Esophagus squamous epithelium (tissue), 5 donors: ENCODE results near the gene CLDN2. TPM values are rescaled to one million over a fixed set of nuclear protein-coding genes. Genes with fewer than 3 reads are reported as not detected.
"Not testable (repeated sequence)": the region's sequence is repeated elsewhere in the genome, so short reads cannot be mapped to it uniquely, and the experiment has no call there.

Experiments used
- DNase-seq: peaks from one replicate; lab custom pipeline; 2025; lab: John Stamatoyannopoulos, UW
- H3K27ac ChIP-seq, 4 donors: fragments of 200-600 bp; sonication (generic); one replicate each; pipeline ENCODE4 v1.5.1; 2016 to 2019; ENCODE audit warnings: mild to moderate bottlenecking in 1 of 4
- H3K27me3 ChIP-seq, 4 donors: fragments of 200-600 bp; sonication (generic); 1 replicate in 3 of 4; 2 replicates in 1 of 4; pipeline versions ENCODE4 v1.5.1 to v1.6.0; 2017 to 2021; ENCODE audit warnings: antibody characterized with exemption in 1 of 4
- H3K36me3 ChIP-seq, 3 donors: fragments of 200-600 bp; sonication (generic); one replicate each; pipeline ENCODE4 v1.5.1; 2016 to 2019
- H3K4me1 ChIP-seq, 3 donors: fragments of 200-600 bp; sonication (generic); one replicate each; pipeline ENCODE4 v1.5.1; 2017 to 2019
- H3K4me3 ChIP-seq, 4 donors: fragments of 200-600 bp; sonication (generic); 1 replicate in 3 of 4; 2 replicates in 1 of 4; pipeline ENCODE4 v1.5.1; 2016 to 2019; ENCODE audit warnings: mild to moderate bottlenecking in 2 of 4, moderate library complexity in 1 of 4
- H3K9me3 ChIP-seq, 3 donors: fragments of 200-600 bp; sonication (generic); one replicate each; pipeline ENCODE4 v1.5.1; 2016 to 2019
- CTCF ChIP-seq, 6 experiments: fragments of 450-650 bp in 4 of 6; fragments of 200-600 bp in 2 of 6; sonication (generic) in 2 of 6; IDR thresholded peaks; one replicate each; pipeline ENCODE4 v1.5.1; 2016 to 2019; ENCODE audit warnings: antibody characterized with exemption in 6 of 6, mild to moderate bottlenecking in 4 of 6, moderate library complexity in 4 of 6
- POLR2A ChIP-seq, 4 donors: fragments of 450-650 bp; IDR thresholded peaks; one replicate each; pipeline ENCODE4 v1.6.1; 2017; ENCODE audit warnings: antibody characterized with exemption in 4 of 4, mild to moderate bottlenecking in 4 of 4, moderate library complexity in 3 of 4
- WGBS, 2 donors: methylation state at CpG; one replicate each; pipeline ENCODE4 v1.1.5; 2018; 5-methylcytosine and 5-hydroxymethylcytosine counted together
- intact Hi-C: fragments of 100-400 bp; cut with DNase I; formaldehyde crosslinking; loops from one replicate; pipeline ENCODE4 v1.15.0; 2022
- total RNA-seq, 4 donors: library from RNA; depleted of rRNA; stranded (reverse); fragments of >200 nt; gene quantifications; one replicate each; pipeline ENCODE4 v1.1.0, GENCODE V29; 2016
- donor health status: DM: yes; HTN: yes; CAD: no.

Gene CLDN2
- total RNA-seq, 4 donors from 2014 or later = not detected

GRCh38 chrX:106963111-106963510 is 42.9 kb downstream of the CLDN2 start:
- H3K4me3 ChIP-seq = no peak overlapping the region
- intact Hi-C loops = no loop called here
- H3K36me3 ChIP-seq = peaks cover 0 to 33% (median 0%) of the 10 kb centered on the region in 3 donors
- DNase-seq = no peak
- no peaks in the 10 kb centered on the region for H3K4me1 ChIP-seq
- H3K27me3 ChIP-seq = no peaks in the 10 kb centered on the region
- no peak for TF ChIP-seq CTCF (IDR thresholded peaks at IDR 0.05)
- no peak for TF ChIP-seq POLR2A (IDR thresholded peaks at IDR 0.05)
- no peaks in the 10 kb centered on the region for H3K9me3 ChIP-seq
- H3K27ac ChIP-seq = no peak overlapping the region

- Histone ChIP-seq H3K9me3 (no peaks in the 10 kb centered on the region), H3K27ac (no peak overlapping the region), H3K27me3 (no peaks in the 10 kb centered on the region), H3K4me1 (no peaks in the 10 kb centered on the region), H3K4me3 (no peak overlapping the region), H3K36me3 (peaks cover 0 to 33% (median 0%) of the 10 kb centered on the region in 3 donors)
- TF ChIP-seq CTCF (IDR thresholded peaks at IDR 0.05) (no peak), POLR2A (IDR thresholded peaks at IDR 0.05) (no peak)
- DNase-seq = no peak
- intact Hi-C loops = no loop called here
- WGBS, 2 donors = 31 to 75% methylated on average over 1 of the region's 1 CpG
Measured at GRCh38 chrX:106964290-106964689, 44.1 kb downstream of the CLDN2 start.

GRCh38 chrX:106966547-106966946 is 46.3 kb downstream of the CLDN2 start:
- DNase-seq, H3K27ac ChIP-seq, H3K4me3 ChIP-seq, H3K4me1 ChIP-seq, intact Hi-C loops, H3K27me3 ChIP-seq, H3K9me3 ChIP-seq: not testable (repeated sequence)
- H3K36me3 ChIP-seq = peaks cover 0 to 16% (median 0%) of the 10 kb centered on the region in 3 donors
- 83% methylated on average over 1 of the region's 6 CpGs; no CpG with 5 or more reads in 1 of the 2 donors for WGBS, 2 donors

DNA sequence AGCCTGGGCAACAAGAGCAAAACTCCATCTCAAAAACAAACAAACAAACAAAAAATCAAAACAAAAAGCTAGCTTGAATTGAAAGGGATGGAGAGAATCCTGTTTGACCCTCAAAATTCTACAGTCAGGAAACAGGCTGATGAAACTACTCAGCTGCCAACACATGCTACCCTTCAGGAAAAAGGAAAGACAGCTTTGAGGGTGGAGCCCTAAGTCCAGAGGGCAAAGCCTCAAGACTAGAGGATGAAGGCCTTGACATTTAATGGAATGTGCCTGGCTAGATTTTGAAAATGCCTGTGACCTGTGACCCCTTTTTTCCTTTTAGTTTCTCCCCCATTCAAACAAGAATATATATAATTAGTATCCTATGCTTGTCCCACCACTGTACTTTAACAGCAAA is 52.7 kb downstream of the CLDN2 start:
- no peak for TF ChIP-seq CTCF (IDR thresholded peaks at IDR 0.05)
- no peak for TF ChIP-seq POLR2A (IDR thresholded peaks at IDR 0.05)
- Histone ChIP-seq H3K27me3 (no peaks in the 10 kb centered on the region), H3K9me3 (no peaks in the 10 kb centered on the region), H3K27ac (no peak overlapping the region), H3K4me1 (no peaks in the 10 kb centered on the region), H3K4me3 (no peak overlapping the region), H3K36me3 (no peaks in the 10 kb centered on the region)
- no peak for DNase-seq
- intact Hi-C loops = no loop called here

GRCh38 chrX:106973433-106974149 is 53.4 kb downstream of the CLDN2 start:
- no peak overlapping the region for H3K27ac ChIP-seq
- no peak overlapping the region for H3K4me3 ChIP-seq
- WGBS, 2 donors = 41 to 45% methylated on average over 5 of the region's 5 CpGs
- no peaks in the 10 kb centered on the region for H3K9me3 ChIP-seq
- H3K36me3 ChIP-seq = no peaks in the 10 kb centered on the region
- intact Hi-C loops = no loop called here
- TF ChIP-seq CTCF (IDR thresholded peaks at IDR 0.05) (no peak), POLR2A (IDR thresholded peaks at IDR 0.05) (no peak)
- H3K4me1 ChIP-seq = no peaks in the 10 kb centered on the region
- no peak for DNase-seq
- no peaks in the 10 kb centered on the region for H3K27me3 ChIP-seq
